GM21717 (cell line): ENCODE data around the gene PARVB.

Experiments used
- ATAC-seq: cut with Tn5 transposase; IDR thresholded peaks from one replicate; pipeline ENCODE4 v1.9.1; 2021; ENCODE audit warnings: mild to moderate bottlenecking, moderate library complexity; ENCODE audit not compliant: unreplicated experiment

The PARVB gene

DNA sequence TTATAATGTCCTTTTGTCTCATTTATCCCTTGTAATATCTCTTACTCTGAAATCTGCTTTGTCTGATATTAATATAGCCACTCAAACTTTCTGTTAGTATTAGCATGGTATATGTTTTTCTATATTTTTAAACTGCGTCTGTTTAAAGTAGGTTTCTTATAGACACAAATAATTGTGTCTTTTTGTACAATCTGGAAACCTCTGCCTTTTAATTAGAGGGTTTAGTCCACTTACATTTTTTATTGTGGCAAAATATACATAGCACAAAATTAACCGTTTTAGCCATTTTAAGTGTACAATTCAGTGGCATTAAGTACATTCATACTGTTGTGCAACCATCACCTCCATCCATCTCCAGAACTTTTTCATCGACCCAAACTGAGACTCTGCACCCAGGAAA, 185.2 kb downstream of the PARVB start:
- ATAC-seq = no peak

- ATAC-seq = no peak
These were observed 186.6 kb downstream of the PARVB start for GRCh38 chr22:44210722-44211121.

DNA sequence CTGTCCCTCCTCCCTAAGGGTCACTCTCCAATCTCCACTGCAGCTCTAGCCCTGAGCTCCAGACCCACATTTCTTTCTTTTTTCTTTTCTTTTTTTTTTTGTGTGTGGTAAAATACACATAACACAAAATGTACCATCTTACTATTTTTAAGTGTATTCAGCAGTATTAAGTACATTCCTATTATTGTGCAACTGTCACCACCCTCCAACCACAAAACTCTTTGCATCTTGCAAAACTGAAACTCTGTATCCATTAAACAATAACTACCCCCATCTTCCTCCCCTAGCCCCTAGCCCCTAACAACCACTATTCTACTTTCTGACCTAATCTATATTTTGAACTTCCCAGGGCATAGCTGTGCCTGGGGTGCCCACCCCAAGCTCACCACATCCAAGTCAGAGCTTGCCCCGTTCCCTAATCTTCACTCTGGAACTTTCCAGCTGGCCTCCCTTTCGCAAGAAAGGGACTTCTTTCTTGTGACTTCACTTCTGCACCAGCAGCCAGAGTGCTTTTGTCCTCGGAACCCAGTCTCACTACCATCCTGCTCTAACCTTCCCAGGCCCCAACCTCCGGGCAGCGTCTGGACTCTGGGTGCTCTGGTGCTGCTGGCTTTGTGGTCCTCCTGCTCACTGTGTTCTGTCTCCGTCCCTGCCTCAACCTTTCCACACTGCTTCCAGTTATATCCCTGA, 187.3 kb downstream of the PARVB start:
- ATAC-seq = no peak

- no peak for ATAC-seq
These were observed 188.1 kb downstream of the PARVB start for GRCh38 chr22:44211946-44212930.

GRCh38 chr22:44212936-44213335, 188.8 kb downstream of the PARVB start:
- ATAC-seq = no peak

- ATAC-seq = no peak
These were observed 189.5 kb downstream of the PARVB start for GRCh38 chr22:44213489-44214043.

- ATAC-seq = no peak
These were observed 190.1 kb downstream of the PARVB start for GRCh38 chr22:44214187-44214586.

DNA sequence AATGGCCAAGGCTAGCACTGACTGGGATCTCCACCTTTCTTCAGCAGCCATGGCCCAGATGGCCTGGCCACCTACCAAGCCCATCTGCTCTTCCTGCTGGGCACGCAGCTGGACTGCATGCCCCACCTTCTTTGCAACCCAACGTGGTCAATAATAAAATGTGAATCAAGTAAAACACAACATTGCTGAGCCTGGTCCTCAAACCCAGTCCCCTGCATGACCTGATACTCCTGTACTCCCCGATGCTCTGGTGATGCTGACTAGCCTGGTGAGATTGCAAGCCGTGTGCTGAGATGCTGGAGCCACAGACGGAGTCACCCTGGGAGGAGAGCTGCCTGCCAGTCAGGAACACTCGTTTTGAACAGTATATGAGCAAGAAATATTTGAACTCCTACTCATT, 190.7 kb downstream of the PARVB start:
- ATAC-seq = no peak

DNA sequence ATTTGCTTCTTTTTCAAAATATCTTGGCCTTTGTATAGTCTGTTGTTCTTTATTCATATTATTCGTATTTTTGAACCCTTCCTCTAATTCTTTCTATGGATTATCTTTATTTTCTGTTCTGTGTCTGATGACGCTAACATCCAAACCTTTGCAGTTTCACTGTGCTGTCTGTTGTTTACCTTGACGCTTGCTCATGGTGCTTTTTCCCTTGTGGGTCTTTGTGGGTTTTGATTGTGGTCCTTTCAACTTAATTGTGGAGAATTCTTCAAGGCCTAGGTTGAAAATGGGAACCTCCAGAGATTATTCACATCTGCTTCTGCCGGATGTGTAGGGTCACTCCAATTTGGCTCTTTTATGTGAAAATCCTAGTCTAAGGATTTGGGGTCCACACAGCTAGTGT, 191.2 kb downstream of the PARVB start:
- no peak for ATAC-seq

GRCh38 chr22:44217346-44217745, 193.2 kb downstream of the PARVB start:
- ATAC-seq = no peak

- ATAC-seq = no peak
These were observed 194.0 kb downstream of the PARVB start for GRCh38 chr22:44218071-44218470.

DNA sequence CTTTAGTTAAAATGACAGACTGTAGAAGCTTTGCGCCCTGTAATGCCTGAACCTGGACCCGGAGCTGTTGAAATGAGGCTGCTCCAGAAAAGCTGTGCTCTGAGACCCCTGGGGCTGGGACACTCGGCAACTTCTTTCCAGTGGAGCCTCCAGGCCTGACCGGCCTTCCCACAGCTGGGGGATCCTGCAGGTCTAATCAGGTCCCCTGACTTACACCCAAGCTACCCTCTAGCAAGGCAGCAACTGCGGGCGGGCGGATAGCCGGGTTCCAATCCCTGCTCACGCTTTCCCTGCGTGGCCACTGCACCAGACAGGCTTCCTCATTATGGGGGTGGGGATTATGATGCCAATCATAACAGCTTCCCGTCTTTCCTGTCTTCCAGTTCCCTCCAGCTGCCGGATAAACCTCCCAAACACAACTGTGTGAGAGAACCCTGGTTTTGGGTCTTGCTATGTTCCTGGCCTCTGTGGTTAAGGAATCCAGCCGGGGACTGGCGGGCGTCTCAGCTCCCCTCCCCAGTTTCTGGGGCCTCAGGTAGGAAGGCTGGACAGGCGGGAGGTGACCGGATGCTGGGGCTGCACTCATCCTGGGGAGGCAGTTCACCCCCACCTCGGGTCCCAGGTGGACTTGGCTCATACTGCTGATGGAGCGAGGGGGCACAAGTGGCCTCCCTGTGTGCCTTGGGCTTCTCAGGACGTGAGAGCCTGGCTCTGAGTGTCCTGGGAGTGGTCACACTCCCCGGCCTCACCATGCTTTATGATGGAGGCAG, 195.2 kb downstream of the PARVB start:
- ATAC-seq = no peak

DNA sequence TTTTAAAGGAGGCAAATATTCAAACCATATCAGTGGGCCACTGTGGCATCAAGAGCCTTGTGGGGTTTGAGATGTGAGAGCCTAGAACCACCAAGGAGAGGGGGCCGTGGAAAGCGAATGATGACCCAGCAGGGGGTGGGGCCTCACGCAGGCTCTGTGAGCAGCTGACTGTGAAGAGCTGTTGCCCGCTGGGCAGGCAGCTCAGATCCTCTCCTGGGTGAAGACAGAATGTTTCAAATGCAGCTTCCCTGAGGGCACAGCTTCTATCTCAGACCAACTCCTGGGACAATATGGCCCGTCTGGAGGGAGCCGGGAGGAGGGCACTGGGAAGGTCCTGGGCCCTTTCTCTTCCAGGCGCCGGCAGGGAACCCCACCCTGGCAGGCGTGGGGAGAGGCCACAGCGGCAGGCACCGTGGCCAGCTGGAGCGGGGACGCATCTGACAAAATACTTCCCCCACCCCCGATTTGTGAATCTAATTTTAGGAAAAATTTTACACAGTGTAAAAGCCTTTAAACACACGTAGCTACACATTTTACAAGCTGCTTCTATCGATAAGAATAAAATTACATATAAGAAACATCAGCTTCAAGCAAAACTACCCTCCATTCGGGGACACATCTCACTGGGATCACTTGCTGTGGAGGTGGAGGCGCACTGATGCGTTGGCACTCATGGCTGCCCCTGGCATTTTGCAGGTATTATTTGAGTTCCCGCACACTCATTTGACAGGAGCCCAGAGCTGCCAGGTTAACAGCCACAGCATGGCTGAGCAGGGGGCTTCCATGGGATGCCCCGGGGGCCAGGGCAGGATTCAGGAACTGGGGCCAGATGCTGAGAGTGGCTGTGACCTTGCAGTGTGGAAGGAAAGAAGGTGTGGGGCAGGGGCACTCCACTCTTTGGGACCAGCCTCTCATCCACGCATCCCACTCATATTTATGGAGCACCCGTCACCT, 196.9 kb downstream of the PARVB start:
- ATAC-seq = no peak

GRCh38 chr22:44221710-44222475, 197.8 kb downstream of the PARVB start:
- no peak for ATAC-seq
